Testis (tissue), 3 donors: ENCODE results near the gene LCLAT1. TPM values are rescaled to one million over a fixed set of nuclear protein-coding genes. Genes with fewer than 3 reads are reported as not detected.
"Not testable (repeated sequence)": the region's sequence is repeated elsewhere in the genome, so short reads cannot be mapped to it uniquely, and the experiment has no call there.

Experiments used
- DNase-seq: peaks from one replicate; pipeline ENCODE4 v3.0.0-alpha.2; 2019
- H3K27ac ChIP-seq, 2 donors: fragments of 200-600 bp; sonication (generic); one replicate each; pipeline ENCODE4 v1.5.1; 2019
- H3K27me3 ChIP-seq: fragments of 200-600 bp; sonication (generic); one replicate; pipeline ENCODE4 v1.5.1; 2019
- H3K36me3 ChIP-seq: fragments of 200-600 bp; sonication (generic); one replicate; pipeline ENCODE4 v1.5.1; 2017; ENCODE audit warnings: low read depth; ENCODE audit errors: missing control alignments
- H3K4me1 ChIP-seq: fragments of 200-600 bp; sonication (generic); one replicate; pipeline ENCODE4 v1.5.1; 2019
- H3K4me3 ChIP-seq, 2 donors: fragments of 200-600 bp; sonication (generic); one replicate each; pipeline ENCODE4 v1.5.1; 2017 to 2019
- H3K9me3 ChIP-seq: fragments of 200-600 bp; sonication (generic); one replicate; pipeline ENCODE4 v1.5.1; 2017
- CTCF ChIP-seq, 3 experiments: fragments of 450-650 bp in 2 of 3; fragments of 200-600 bp in 1 of 3; sonication (generic) in 1 of 3; IDR thresholded peaks; one replicate each; pipeline ENCODE4 v1.5.1; 2016 to 2019; ENCODE audit warnings: antibody characterized with exemption in 3 of 3, mild to moderate bottlenecking in 2 of 3, moderate library complexity in 1 of 3
- POLR2A ChIP-seq: fragments of 450-650 bp; IDR thresholded peaks from one replicate; pipeline ENCODE4 v1.6.1; 2017; ENCODE audit warnings: antibody characterized with exemption, mild to moderate bottlenecking, moderate library complexity
- WGBS, 2 donors: methylation state at CpG; one replicate each; pipeline ENCODE4 v1.1.5; 2018; 5-methylcytosine and 5-hydroxymethylcytosine counted together
- intact Hi-C: fragments of 100-400 bp; cut with DNase I; formaldehyde crosslinking; loops from one replicate; pipeline ENCODE4 v1.15.1; 2023; ENCODE audit warnings: low total_unique reads
- polyA plus RNA-seq: library from polyadenylated mRNA; stranded (reverse); fragments of 350-450 nt; fragmentation: Illumina TruSeq; extraction: RNeasy Lipid Tissue Mini Kit (QIAGEN cat#74804); gene quantifications from one replicate; pipeline ENCODE4 v1.2.3, GENCODE V29; 2014; ENCODE audit warnings: low read depth, low replicate concordance; ENCODE audit not compliant: insufficient read depth
- total RNA-seq, 2 donors: library from RNA; depleted of rRNA; stranded (reverse); fragments of >200 nt; gene quantifications; one replicate each; pipeline ENCODE4 v1.2.3, GENCODE V29; 2016

Gene LCLAT1
- total and polyA plus RNA-seq, 3 donors from 2014 or later = 11.1 to 39.4 (median 34.9) TPM

GRCh38 chr2:30488012-30488659 is 41.1 kb downstream of the LCLAT1 start:
- intact Hi-C loops = no loop called here

GRCh38 chr2:30491225-30491624 is 44.2 kb downstream of the LCLAT1 start:
- Histone ChIP-seq H3K36me3 (no peaks in the 10 kb centered on the region), H3K4me1 (no peaks in the 10 kb centered on the region), H3K9me3 (no peaks in the 10 kb centered on the region), H3K4me3 (no peak overlapping the region), H3K27me3 (no peaks in the 10 kb centered on the region), H3K27ac (no peak overlapping the region)
- intact Hi-C loops = no loop called here
- WGBS, 2 donors = 74 to 83% methylated on average over 1 of the region's 1 CpG
- no peak for TF ChIP-seq POLR2A
- no peak for TF ChIP-seq CTCF (IDR thresholded peaks at IDR 0.05)
- DNase-seq = no peak

More at GRCh38 chr2:30488012-30488659, 41.1 kb downstream of the LCLAT1 start:
- H3K4me3 ChIP-seq = no peak overlapping the region
- no peak for DNase-seq
- H3K4me1 ChIP-seq = no peaks in the 10 kb centered on the region
- WGBS, 2 donors = 59 to 60% methylated on average over 1 of the region's 1 CpG
- H3K27me3 ChIP-seq = no peaks in the 10 kb centered on the region
- no peak overlapping the region for H3K27ac ChIP-seq
- H3K36me3 ChIP-seq = no peaks in the 10 kb centered on the region
- H3K9me3 ChIP-seq = no peaks in the 10 kb centered on the region
- no peak for TF ChIP-seq POLR2A
- no peak for TF ChIP-seq CTCF (IDR thresholded peaks at IDR 0.05)

- no peak overlapping the region for H3K27ac ChIP-seq
- intact Hi-C loops = no loop called here
- no peak overlapping the region for H3K4me3 ChIP-seq
- no peaks in the 10 kb centered on the region for H3K27me3 ChIP-seq
- no peaks in the 10 kb centered on the region for H3K4me1 ChIP-seq
- DNase-seq = no peak
- no peaks in the 10 kb centered on the region for H3K36me3 ChIP-seq
- H3K9me3 ChIP-seq = no peaks in the 10 kb centered on the region
- no peak for TF ChIP-seq POLR2A
- no peak for TF ChIP-seq CTCF (IDR thresholded peaks at IDR 0.05)
- 84 to 91% methylated on average over 1 of the region's 1 CpG for WGBS, 2 donors
Measured at GRCh38 chr2:30492185-30492584, 45.1 kb downstream of the LCLAT1 start.

GRCh38 chr2:30492619-30493018 is 45.6 kb downstream of the LCLAT1 start:
- no peaks in the 10 kb centered on the region for H3K36me3 ChIP-seq
- no peak for TF ChIP-seq CTCF (IDR thresholded peaks at IDR 0.05)
- TF ChIP-seq POLR2A = no peak
- no peak for DNase-seq
- 44 to 50% methylated on average over 1 of the region's 1 CpG for WGBS, 2 donors
- no peaks in the 10 kb centered on the region for H3K27me3 ChIP-seq
- no peak overlapping the region for H3K4me3 ChIP-seq
- no peaks in the 10 kb centered on the region for H3K4me1 ChIP-seq
- H3K9me3 ChIP-seq = no peaks in the 10 kb centered on the region
- no peak overlapping the region for H3K27ac ChIP-seq
- intact Hi-C loops = no loop called here

- no peaks in the 10 kb centered on the region for H3K4me1 ChIP-seq
- no peak overlapping the region for H3K4me3 ChIP-seq
- H3K27me3 ChIP-seq = no peaks in the 10 kb centered on the region
- intact Hi-C loops = no loop called here
- H3K27ac ChIP-seq = no peak overlapping the region
- WGBS, 2 donors = 60 to 83% methylated on average over 1 of the region's 1 CpG
- no peaks in the 10 kb centered on the region for H3K36me3 ChIP-seq
- DNase-seq = no peak
- H3K9me3 ChIP-seq = no peaks in the 10 kb centered on the region
- TF ChIP-seq CTCF (IDR thresholded peaks at IDR 0.05) = no peak
- TF ChIP-seq POLR2A = no peak
Measured at GRCh38 chr2:30493440-30493839, 46.4 kb downstream of the LCLAT1 start.

GRCh38 chr2:30495896-30496295 is 48.9 kb downstream of the LCLAT1 start:
- H3K4me3 ChIP-seq, DNase-seq, H3K9me3 ChIP-seq, intact Hi-C loops, H3K4me1 ChIP-seq, H3K27ac ChIP-seq, H3K36me3 ChIP-seq, H3K27me3 ChIP-seq: not testable (repeated sequence)
- 86 to 91% methylated on average over 2 of the region's 2 CpGs for WGBS, 2 donors
